ENCODE results near the gene SORBS2. TPM values are rescaled to one million over a fixed set of nuclear protein-coding genes. Genes with fewer than 3 reads are reported as not detected.
A peak's percentile ranks its signal among the peaks of the same experiment; 100 is the strongest.

Gene SORBS2
- total RNA-seq, 4 donors from 2014 or later: 33.4 to 286 (median 47.6) TPM

- H3K27me3 ChIP-seq: peaks cover 0 to 11% (median 0%) of the 10 kb centered on the region in 4 donors
- TF ChIP-seq POLR2A (IDR thresholded peaks at IDR 0.05): no peak
- no peak for TF ChIP-seq CTCF (IDR thresholded peaks at IDR 0.05)
- no peaks in the 10 kb centered on the region for H3K9me3 ChIP-seq
- DNase-seq: no peak
- H3K36me3 ChIP-seq: no peaks in the 10 kb centered on the region
- intact Hi-C loops (cut with DNase I): no loop called here
- peak overlapping the region in 1 of 4 donors; percentile 35 for H3K4me3 ChIP-seq
- 17% methylated on average over 10 of the region's 10 CpGs for WGBS, 2 donors
- H3K4me1 ChIP-seq: peaks cover 10 to 36% (median 27%) of the 10 kb centered on the region in 3 donors
- H3K27ac ChIP-seq: peak overlapping the region in 3 of 4 donors; percentile 75 to 85 (median 79)
Measured at GRCh38 chr4:185541251-185541727, 270.7 kb downstream of the SORBS2 start.

GRCh38 chr4:185540487-185541120, 271.4 kb downstream of the SORBS2 start:
- TF ChIP-seq POLR2A (IDR thresholded peaks at IDR 0.05) (no peak), CTCF (IDR thresholded peaks at IDR 0.05) (no peak)

GRCh38 chr4:185540040-185540439, 272.0 kb downstream of the SORBS2 start:
- H3K9me3 ChIP-seq: no peaks in the 10 kb centered on the region
- H3K4me3 ChIP-seq: no peak overlapping the region
- H3K36me3 ChIP-seq: no peaks in the 10 kb centered on the region
- WGBS, 2 donors: 70 to 85% methylated on average over 8 of the region's 8 CpGs
- intact Hi-C loops (cut with DNase I): no loop called here
- peak overlapping the region in 3 of 4 donors; percentile 72 to 79 (median 75) for H3K27ac ChIP-seq
- H3K4me1 ChIP-seq: peaks cover 10 to 48% (median 31%) of the 10 kb centered on the region in 3 donors
- no peak for DNase-seq
- peaks cover 0 to 23% (median 0%) of the 10 kb centered on the region in 4 donors for H3K27me3 ChIP-seq
- TF ChIP-seq POLR2A (IDR thresholded peaks at IDR 0.05) (no peak), CTCF (IDR thresholded peaks at IDR 0.05) (no peak)

More at GRCh38 chr4:185540487-185541120, 271.4 kb downstream of the SORBS2 start:
- H3K9me3 ChIP-seq: no peaks in the 10 kb centered on the region
- no peak for DNase-seq
- 40 to 62% methylated on average over 3 of the region's 3 CpGs for WGBS, 2 donors
- H3K4me3 ChIP-seq: no peak overlapping the region
- H3K36me3 ChIP-seq: no peaks in the 10 kb centered on the region
- peaks cover 10 to 43% (median 31%) of the 10 kb centered on the region in 3 donors for H3K4me1 ChIP-seq
- intact Hi-C loops (cut with DNase I): no loop called here
- H3K27me3 ChIP-seq: peaks cover 0 to 17% (median 0%) of the 10 kb centered on the region in 4 donors
- H3K27ac ChIP-seq: peak overlapping the region in 3 of 4 donors; percentile 75 to 85 (median 79)

GRCh38 chr4:185538806-185539205, 273.2 kb downstream of the SORBS2 start:
- intact Hi-C loops (cut with DNase I): no loop called here
- DNase-seq: no peak
- Histone ChIP-seq H3K4me3 (no peak overlapping the region), H3K27ac (peak overlapping the region in 2 of 4 donors; percentile 24 to 75), H3K27me3 (peaks cover 0 to 29% (median 0%) of the 10 kb centered on the region in 4 donors), H3K4me1 (peaks cover 10 to 54% (median 31%) of the 10 kb centered on the region in 3 donors), H3K9me3 (no peaks in the 10 kb centered on the region), H3K36me3 (no peaks in the 10 kb centered on the region)
- WGBS, 2 donors: 67 to 71% methylated on average over 1 of the region's 1 CpG
- TF ChIP-seq CTCF (IDR thresholded peaks at IDR 0.05) (no peak), POLR2A (IDR thresholded peaks at IDR 0.05) (no peak)

DNA sequence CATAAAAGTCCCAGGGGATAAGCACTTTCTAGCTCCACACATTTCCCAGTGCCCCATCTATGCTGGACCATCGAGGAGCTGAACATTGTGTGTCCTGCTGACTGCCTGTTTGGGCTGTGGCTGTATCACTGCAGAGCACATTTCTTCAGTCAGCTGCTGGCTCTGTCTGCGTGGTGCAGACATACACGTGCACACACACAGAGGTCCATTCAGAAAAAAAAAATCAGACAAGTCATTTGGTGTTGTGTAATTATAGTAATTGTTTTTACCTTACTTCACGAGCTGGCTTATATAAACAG, 275.6 kb downstream of the SORBS2 start:
- peaks cover 0 to 29% (median 0%) of the 10 kb centered on the region in 4 donors for H3K27me3 ChIP-seq
- 7 to 21% methylated on average over 4 of the region's 4 CpGs for WGBS, 2 donors
- H3K9me3 ChIP-seq: no peaks in the 10 kb centered on the region
- no peaks in the 10 kb centered on the region for H3K36me3 ChIP-seq
- TF ChIP-seq POLR2A (IDR thresholded peaks at IDR 0.05) (peak in 2 of 4 donors; percentile 20 to 46), CTCF (IDR thresholded peaks at IDR 0.05) (no peak)
- peak overlapping the region in 3 of 4 donors; percentile 63 to 89 (median 71) for H3K4me3 ChIP-seq
- peaks cover 7 to 39% (median 17%) of the 10 kb centered on the region in 3 donors for H3K4me1 ChIP-seq
- peak overlapping the region; percentile 89 to 97 (median 90) for H3K27ac ChIP-seq
- intact Hi-C loops (cut with DNase I): no loop called here
- no peak for DNase-seq
